ENCODE data around the gene BCAM. TPM values are rescaled to one million over a fixed set of nuclear protein-coding genes. Genes with fewer than 3 reads are reported as not detected.

The BCAM gene
- total RNA-seq, 1 experiment from 2014 or later: 12.9 TPM

GRCh38 chr19:44816301-44816700, 7.4 kb downstream of the BCAM start:
- Histone ChIP-seq H3K9ac (ENCODE audit: low read length) (no peak overlapping the region), H3K9me3 (ENCODE audit: low read length) (no peaks in the 10 kb centered on the region), H3K9me2 (replicated peaks; ENCODE audit: low read length) (no peaks in the 10 kb centered on the region), H3K27me3 (ENCODE audit: low read length) (no peaks in the 10 kb centered on the region), H4K20me1 (ENCODE audit: low read length) (no peaks in the 10 kb centered on the region), H3K4me2 (ENCODE audit: low read length) (no peak overlapping the region), H3K4me3 (ENCODE audit: low read length) (no peak overlapping the region), H3K4me1 (ENCODE audit: insufficient read depth, low read length) (no peaks in the 10 kb centered on the region), H3K36me3 (ENCODE audit: low read depth, low read length) (no peaks in the 10 kb centered on the region), H3F3A (ENCODE audit: low read length, unreplicated experiment) (no peaks in the 10 kb centered on the region), H3K79me2 (ENCODE audit: low read length) (no peaks in the 10 kb centered on the region), H3K27ac (ENCODE audit: low read length) (no peak overlapping the region), H2AFZ (ENCODE audit: low read length) (no peak overlapping the region)
- DNase-seq (no peak), ATAC-seq (no peak)
- ChIA-PET POLR2A (ENCODE audit: unreplicated experiment) (no interaction called here), CTCF (no interaction called here)
- BruUV-seq (replicated peaks): no TSS peak
- intact Hi-C loops (cut with micrococcal nuclease): no loop called here
- TF ChIP-seq EZH2 (IDR thresholded peaks at IDR 0.05; ENCODE audit: low read length, unreplicated experiment) (no peak), EZH2phosphoT487 (IDR thresholded peaks at IDR 0.05; ENCODE audit: borderline replicate concordance, low read length) (no peak), CTCF (conservative IDR thresholded peaks at IDR 0.05; ENCODE audit: low read depth, low read length) (no peak)

GRCh38 chr19:44817725-44818465, 9.0 kb downstream of the BCAM start:
- no peak overlapping the region for H2AFZ ChIP-seq (ENCODE audit: low read length)
- H3K27ac ChIP-seq (ENCODE audit: low read length): no peak overlapping the region
- ChIA-PET POLR2A (ENCODE audit: unreplicated experiment) (no interaction called here), CTCF (no interaction called here)
- H4K20me1 ChIP-seq (ENCODE audit: low read length): no peaks in the 10 kb centered on the region
- no peaks in the 10 kb centered on the region for H3K4me1 ChIP-seq (ENCODE audit: insufficient read depth, low read length)
- no peaks in the 10 kb centered on the region for H3K36me3 ChIP-seq (ENCODE audit: low read depth, low read length)
- no peak overlapping the region for H3K4me3 ChIP-seq (ENCODE audit: low read length)
- ATAC-seq (no peak), DNase-seq (no peak)
- TF ChIP-seq CTCF (conservative IDR thresholded peaks at IDR 0.05; ENCODE audit: low read depth, low read length) (no peak), EZH2phosphoT487 (IDR thresholded peaks at IDR 0.05; ENCODE audit: borderline replicate concordance, low read length) (no peak), EZH2 (IDR thresholded peaks at IDR 0.05; ENCODE audit: low read length, unreplicated experiment) (no peak)
- no peaks in the 10 kb centered on the region for H3K79me2 ChIP-seq (ENCODE audit: low read length)
- H3F3A ChIP-seq (ENCODE audit: low read length, unreplicated experiment): no peaks in the 10 kb centered on the region
- H3K27me3 ChIP-seq (ENCODE audit: low read length): no peaks in the 10 kb centered on the region
- H3K9ac ChIP-seq (ENCODE audit: low read length): no peak overlapping the region
- no TSS peak for BruUV-seq (replicated peaks)
- H3K4me2 ChIP-seq (ENCODE audit: low read length): no peak overlapping the region
- H3K9me3 ChIP-seq (ENCODE audit: low read length): no peaks in the 10 kb centered on the region
- intact Hi-C loops (cut with micrococcal nuclease): no loop called here
- H3K9me2 ChIP-seq (replicated peaks; ENCODE audit: low read length): no peaks in the 10 kb centered on the region

GRCh38 chr19:44818466-44819031, 9.6 kb downstream of the BCAM start:
- H3K9me2 ChIP-seq (replicated peaks; ENCODE audit: low read length): no peaks in the 10 kb centered on the region
- no peak overlapping the region for H3K27ac ChIP-seq (ENCODE audit: low read length)
- ATAC-seq: no peak
- no peaks in the 10 kb centered on the region for H3K4me1 ChIP-seq (ENCODE audit: insufficient read depth, low read length)
- POLR2A ChIA-PET (ENCODE audit: unreplicated experiment): no interaction called here
- CTCF ChIA-PET: no interaction called here
- H4K20me1 ChIP-seq (ENCODE audit: low read length): no peaks in the 10 kb centered on the region
- no peak overlapping the region for H3K4me2 ChIP-seq (ENCODE audit: low read length)
- no peaks in the 10 kb centered on the region for H3K27me3 ChIP-seq (ENCODE audit: low read length)
- H3K79me2 ChIP-seq (ENCODE audit: low read length): no peaks in the 10 kb centered on the region
- intact Hi-C loops (cut with micrococcal nuclease): no loop called here
- H2AFZ ChIP-seq (ENCODE audit: low read length): no peak overlapping the region
- no peaks in the 10 kb centered on the region for H3K9me3 ChIP-seq (ENCODE audit: low read length)
- no peak overlapping the region for H3K9ac ChIP-seq (ENCODE audit: low read length)
- TF ChIP-seq EZH2phosphoT487 (IDR thresholded peaks at IDR 0.05; ENCODE audit: borderline replicate concordance, low read length) (no peak), EZH2 (IDR thresholded peaks at IDR 0.05; ENCODE audit: low read length, unreplicated experiment) (no peak), CTCF (conservative IDR thresholded peaks at IDR 0.05; ENCODE audit: low read depth, low read length) (no peak)
- DNase-seq: no peak
- no TSS peak for BruUV-seq (replicated peaks)
- no peaks in the 10 kb centered on the region for H3F3A ChIP-seq (ENCODE audit: low read length, unreplicated experiment)
- H3K4me3 ChIP-seq (ENCODE audit: low read length): no peak overlapping the region
- no peaks in the 10 kb centered on the region for H3K36me3 ChIP-seq (ENCODE audit: low read depth, low read length)
